Mesenchymal stem cell (in vitro differentiated cells and primary cell): Measurements from ENCODE around the gene KHK.

Experiments used
- DNase-seq: peaks from one replicate; pipeline ENCODE4 v3.0.0-alpha.2; 2013
- H2AFZ ChIP-seq: one replicate; pipeline ENCODE4 v1.6.1; 2013; ENCODE audit warnings: low read depth, mild to moderate bottlenecking, control low read depth, inconsistent platforms, low read length, moderate library complexity
- H2AK5ac ChIP-seq: 2 replicates; pipeline ENCODE4 v1.6.1; 2013; ENCODE audit warnings: low read length, moderate library complexity, mild to moderate bottlenecking, inconsistent platforms; ENCODE audit not compliant: severe bottlenecking
- H2BK120ac ChIP-seq: one replicate; pipeline ENCODE4 v1.6.1; 2013; ENCODE audit warnings: low read depth, mild to moderate bottlenecking, inconsistent platforms, low read length, moderate library complexity
- H2BK12ac ChIP-seq, 2 experiments: one replicate each; pipeline ENCODE4 v1.6.1; 2013; ENCODE audit warnings: inconsistent platforms in 2 of 2, low read length in 2 of 2, mild to moderate bottlenecking in 2 of 2, moderate library complexity in 2 of 2, control low read depth in 1 of 2
- H2BK15ac ChIP-seq: one replicate; pipeline ENCODE4 v1.6.1; 2013; ENCODE audit warnings: mild to moderate bottlenecking, low read depth, inconsistent platforms; ENCODE audit not compliant: poor library complexity, severe bottlenecking
- H2BK5ac ChIP-seq: 2 replicates; pipeline ENCODE4 v1.6.1; 2013; ENCODE audit warnings: low read depth, mild to moderate bottlenecking, low read length, control low read depth, inconsistent platforms; ENCODE audit not compliant: poor library complexity, severe bottlenecking
- H3K14ac ChIP-seq, 2 experiments: one replicate each; pipeline ENCODE4 v1.6.1; 2013; ENCODE audit warnings: inconsistent platforms in 2 of 2, low read length in 2 of 2, control low read depth in 1 of 2, mild to moderate bottlenecking in 1 of 2, moderate library complexity in 1 of 2
- H3K18ac ChIP-seq, 2 experiments: one replicate each; pipeline ENCODE4 v1.6.1; 2013; ENCODE audit warnings: inconsistent platforms in 2 of 2, low read length in 2 of 2, control low read depth in 1 of 2, low read depth in 1 of 2, mild to moderate bottlenecking in 1 of 2
- H3K23ac ChIP-seq, 2 experiments: one replicate each; pipeline ENCODE4 v1.6.1; 2013; ENCODE audit warnings: inconsistent platforms in 2 of 2, low read length in 2 of 2, mild to moderate bottlenecking in 2 of 2, moderate library complexity in 2 of 2, control low read depth in 1 of 2
- H3K27ac ChIP-seq: 2 replicates; pipeline ENCODE4 v1.5.1; 2013; ENCODE audit warnings: mild to moderate bottlenecking, moderate library complexity, low read length, control low read depth, inconsistent platforms; ENCODE audit not compliant: poor library complexity, severe bottlenecking
- H3K27me3 ChIP-seq, 2 experiments: 2 replicates each; pipeline versions ENCODE4 v1.6.1 to v1.7.0; 2013; ENCODE audit warnings: low read length in 2 of 2, mild to moderate bottlenecking in 2 of 2, moderate library complexity in 2 of 2, control low read depth in 1 of 2, inconsistent platforms in 1 of 2; ENCODE audit not compliant: control insufficient read depth in 1 of 2, insufficient read depth in 1 of 2
- H3K36me3 ChIP-seq, 2 experiments: 2 replicates each; pipeline versions ENCODE4 v1.6.1 to v1.7.0; 2013; ENCODE audit warnings: low read length in 2 of 2, control low read depth in 1 of 2, inconsistent platforms in 1 of 2, low read depth in 1 of 2, mild to moderate bottlenecking in 1 of 2; ENCODE audit not compliant: insufficient read depth in 2 of 2, control insufficient read depth in 1 of 2
- H3K4ac ChIP-seq, 2 experiments: one replicate each; pipeline ENCODE4 v1.6.1; 2013; ENCODE audit warnings: inconsistent platforms in 2 of 2, low read length in 2 of 2, mild to moderate bottlenecking in 2 of 2, moderate library complexity in 2 of 2, control low read depth in 1 of 2, low read depth in 1 of 2
- H3K4me1 ChIP-seq: 2 replicates; pipeline ENCODE4 v1.6.1; 2013; ENCODE audit warnings: low read depth, low read length, control low read depth; ENCODE audit not compliant: control insufficient read depth, insufficient read depth
- H3K4me2 ChIP-seq: 2 replicates; pipeline ENCODE4 v1.6.1; 2013; ENCODE audit warnings: low read length, mild to moderate bottlenecking, inconsistent platforms; ENCODE audit not compliant: poor library complexity, severe bottlenecking
- H3K4me3 ChIP-seq, 2 experiments: 2 replicates each; pipeline versions ENCODE4 v1.5.1 to v1.7.0; 2013; ENCODE audit warnings: low read length in 2 of 2, mild to moderate bottlenecking in 2 of 2, control low read depth in 1 of 2, low read depth in 1 of 2; ENCODE audit not compliant: insufficient read depth in 1 of 2
- H3K79me1 ChIP-seq: replicated peaks from 2 replicates; pipeline ENCODE4 v1.6.1; 2013; ENCODE audit warnings: mild to moderate bottlenecking, control low read depth, low read length, inconsistent platforms; ENCODE audit not compliant: poor library complexity, severe bottlenecking
- H3K9ac ChIP-seq: 2 replicates; pipeline ENCODE4 v1.7.0; 2013; ENCODE audit warnings: mild to moderate bottlenecking, low read length, moderate library complexity
- H3K9me3 ChIP-seq: 2 replicates; pipeline ENCODE4 v1.7.0; 2013; ENCODE audit warnings: mild to moderate bottlenecking, low read length; ENCODE audit not compliant: control insufficient read depth
- H4K8ac ChIP-seq: one replicate; pipeline ENCODE4 v1.6.1; 2013; ENCODE audit warnings: inconsistent platforms, mild to moderate bottlenecking, low read length, moderate library complexity
- H4K91ac ChIP-seq: one replicate; pipeline ENCODE4 v1.6.1; 2013; ENCODE audit warnings: mild to moderate bottlenecking, low read length, inconsistent platforms
- WGBS: methylation state at CpG from one replicate; pipeline ENCODE4 v1.1.7; 2013; ENCODE audit warnings: mixed read lengths; 5-methylcytosine and 5-hydroxymethylcytosine counted together

The KHK gene

DNA sequence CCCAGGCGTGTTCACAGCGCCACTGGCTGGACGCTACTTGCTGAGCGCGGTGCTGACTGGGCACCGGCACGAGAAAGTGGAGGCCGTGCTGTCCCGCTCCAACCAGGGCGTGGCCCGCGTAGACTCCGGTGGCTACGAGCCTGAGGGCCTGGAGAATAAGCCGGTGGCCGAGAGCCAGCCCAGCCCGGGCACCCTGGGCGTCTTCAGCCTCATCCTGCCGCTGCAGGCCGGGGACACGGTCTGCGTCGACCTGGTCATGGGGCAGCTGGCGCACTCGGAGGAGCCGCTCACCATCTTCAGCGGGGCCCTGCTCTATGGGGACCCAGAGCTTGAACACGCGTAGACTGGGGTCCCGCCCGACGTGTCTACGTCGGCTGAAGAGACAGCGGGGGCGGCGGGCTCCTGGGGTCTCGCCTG, 891 bp upstream of the KHK start:
- Histone ChIP-seq H2BK120ac (peak overlapping the region; percentile 64), H3K36me3 (peaks cover 11 to 14% of the 10 kb centered on the region in 2 experiments), H3K4me2 (peak overlapping the region; percentile 96), H4K8ac (peak overlapping the region; percentile 89), H2BK12ac (peak overlapping the region; percentile 75), H2AK5ac (no peak overlapping the region), H3K14ac (peak overlapping the region in 1 of 2 experiments; percentile 74), H3K18ac (peak overlapping the region; percentile 72 to 86), H3K4me1 (peaks cover 20% of the 10 kb centered on the region), H3K4me3 (peak overlapping the region; percentile 63 to 79), H3K9ac (peak overlapping the region; percentile 89), H2AFZ (peak overlapping the region; percentile 70), H3K4ac (peak overlapping the region; percentile 78 to 97), H3K79me1 (no peaks in the 10 kb centered on the region), H3K23ac (peak overlapping the region in 1 of 2 experiments; percentile 48), H4K91ac (peak overlapping the region; percentile 91), H2BK5ac (no peak overlapping the region), H3K9me3 (no peaks in the 10 kb centered on the region), H3K27ac (no peak overlapping the region), H3K27me3 (peaks cover 0 to 8% of the 10 kb centered on the region in 2 experiments), H2BK15ac (peak overlapping the region; percentile 82)
- peak; percentile 76 for DNase-seq
- WGBS = 2% methylated on average over 38 of the region's 38 CpGs

GRCh38 chr2:27086090-27086723, 365 bp upstream of the KHK start:
- H4K8ac ChIP-seq = peak overlapping the region; percentile 89
- peak overlapping the region; percentile 82 for H2BK15ac ChIP-seq
- peak overlapping the region; percentile 96 for H3K4me2 ChIP-seq
- peak overlapping the region in 1 of 2 experiments; percentile 74 for H3K14ac ChIP-seq
- H3K36me3 ChIP-seq = peaks cover 11 to 14% of the 10 kb centered on the region in 2 experiments
- peak overlapping the region; percentile 70 for H2AFZ ChIP-seq
- peak overlapping the region; percentile 63 to 79 for H3K4me3 ChIP-seq
- H3K4ac ChIP-seq = peak overlapping the region; percentile 78 to 97
- H3K18ac ChIP-seq = peak overlapping the region in 1 of 2 experiments; percentile 86
- H3K23ac ChIP-seq = peak overlapping the region in 1 of 2 experiments; percentile 48
- peaks cover 0 to 8% of the 10 kb centered on the region in 2 experiments for H3K27me3 ChIP-seq
- H2BK12ac ChIP-seq = peak overlapping the region in 1 of 2 experiments; percentile 75
- H3K4me1 ChIP-seq = peaks cover 17% of the 10 kb centered on the region
- DNase-seq = peak; percentile 89
- peak overlapping the region; percentile 91 for H4K91ac ChIP-seq
- no peaks in the 10 kb centered on the region for H3K79me1 ChIP-seq
- no peak overlapping the region for H3K27ac ChIP-seq
- no peak overlapping the region for H2BK5ac ChIP-seq
- H2BK120ac ChIP-seq = peak overlapping the region; percentile 64
- 3% methylated on average over 45 of the region's 81 CpGs for WGBS
- no peaks in the 10 kb centered on the region for H3K9me3 ChIP-seq
- no peak overlapping the region for H2AK5ac ChIP-seq
- H3K9ac ChIP-seq = peak overlapping the region; percentile 89

DNA sequence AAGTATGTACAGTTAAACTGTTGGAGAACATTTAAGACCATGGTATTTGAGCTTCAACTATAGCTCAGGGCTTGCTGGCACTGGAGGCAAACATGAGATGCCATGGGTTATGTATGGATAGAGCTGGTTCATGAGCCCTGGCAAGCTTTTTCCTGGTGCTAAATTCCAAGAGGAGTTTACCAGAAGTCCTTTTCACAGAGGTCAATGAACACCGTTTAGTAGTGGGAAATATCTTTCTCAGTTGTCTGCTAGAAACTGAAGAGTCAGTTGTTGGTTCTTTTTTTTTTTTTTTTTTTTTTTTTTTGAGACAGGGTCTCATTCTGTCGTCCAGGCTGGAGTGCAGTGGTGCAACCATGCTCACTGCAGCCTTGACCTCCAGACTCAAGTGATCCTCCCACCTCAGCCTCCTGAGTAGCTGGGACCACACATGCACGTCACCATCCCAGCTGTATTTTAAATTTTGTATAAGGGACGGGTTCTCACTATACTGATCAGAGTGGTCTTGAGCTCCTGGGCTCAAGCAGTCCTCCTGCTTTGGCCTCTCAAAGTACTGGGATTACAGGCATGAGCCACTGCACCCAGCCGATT, 1.3 kb downstream of the KHK start:
- H3K4me2 ChIP-seq = no peak overlapping the region
- no peak overlapping the region for H2AFZ ChIP-seq
- H4K91ac ChIP-seq = no peak overlapping the region
- H2BK15ac ChIP-seq = no peak overlapping the region
- no peak overlapping the region for H3K23ac ChIP-seq
- H3K9ac ChIP-seq = no peak overlapping the region
- H2BK5ac ChIP-seq = no peak overlapping the region
- DNase-seq = no peak
- H3K4ac ChIP-seq = no peak overlapping the region
- no peaks in the 10 kb centered on the region for H3K9me3 ChIP-seq
- peaks cover 0 to 8% of the 10 kb centered on the region in 2 experiments for H3K27me3 ChIP-seq
- H3K27ac ChIP-seq = no peak overlapping the region
- H4K8ac ChIP-seq = no peak overlapping the region
- H2BK12ac ChIP-seq = no peak overlapping the region
- H3K4me1 ChIP-seq = peaks cover 16% of the 10 kb centered on the region
- no peak overlapping the region for H2AK5ac ChIP-seq
- no peak overlapping the region for H3K18ac ChIP-seq
- H3K36me3 ChIP-seq = peaks cover 0 to 3% of the 10 kb centered on the region in 2 experiments
- H3K4me3 ChIP-seq = no peak overlapping the region
- no peaks in the 10 kb centered on the region for H3K79me1 ChIP-seq
- H2BK120ac ChIP-seq = no peak overlapping the region
- H3K14ac ChIP-seq = no peak overlapping the region
- 93% methylated on average over 4 of the region's 5 CpGs for WGBS

- no peak overlapping the region for H3K14ac ChIP-seq
- H3K9ac ChIP-seq = no peak overlapping the region
- no peak overlapping the region for H3K27ac ChIP-seq
- no peak overlapping the region for H4K91ac ChIP-seq
- H4K8ac ChIP-seq = no peak overlapping the region
- no peak overlapping the region for H2BK120ac ChIP-seq
- H2AK5ac ChIP-seq = no peak overlapping the region
- DNase-seq = no peak
- no peak overlapping the region for H2AFZ ChIP-seq
- H3K4ac ChIP-seq = no peak overlapping the region
- no peak overlapping the region for H3K4me3 ChIP-seq
- no peak overlapping the region for H2BK12ac ChIP-seq
- H3K9me3 ChIP-seq = no peaks in the 10 kb centered on the region
- peaks cover 0 to 8% of the 10 kb centered on the region in 2 experiments for H3K27me3 ChIP-seq
- no peak overlapping the region for H3K4me2 ChIP-seq
- H3K18ac ChIP-seq = no peak overlapping the region
- peaks cover 20% of the 10 kb centered on the region for H3K4me1 ChIP-seq
- H3K23ac ChIP-seq = no peak overlapping the region
- no peak overlapping the region for H2BK15ac ChIP-seq
- H2BK5ac ChIP-seq = no peak overlapping the region
- H3K79me1 ChIP-seq = no peaks in the 10 kb centered on the region
- no peaks in the 10 kb centered on the region for H3K36me3 ChIP-seq
- 80% methylated on average over 6 of the region's 6 CpGs for WGBS
These were observed 2.1 kb downstream of the KHK start for GRCh38 chr2:27088634-27089033.
